Measurements from ENCODE around the gene MYH15.

GRCh38 chr3:108488631-108489030 is 21.8 kb downstream of the MYH15 start:
- TF ChIP-seq EZH2 (IDR thresholded peaks at IDR 0.05; ENCODE audit: borderline replicate concordance) = no peak
- no peak for TF ChIP-seq CTCF (IDR thresholded peaks at IDR 0.05; ENCODE audit: poor library complexity)

All from hepatocyte (in vitro differentiated cells).